Thymus (tissue), 11 donors: ENCODE measurements around the gene PLLP. TPM values are rescaled to one million over a fixed set of nuclear protein-coding genes. Genes with fewer than 3 reads are reported as not detected.

Experiments used
- DNase-seq, 9 donors: peaks; one replicate each; pipeline ENCODE4 v3.0.0-alpha.2; 2013; ENCODE audit warnings: low spot score in 9 of 9, low read depth in 6 of 9, missing footprints in 1 of 9
- H3K27ac ChIP-seq, 2 donors: one replicate each; pipeline ENCODE4 v1.5.1; 2013; ENCODE audit warnings: control low read depth in 1 of 2, low read depth in 1 of 2, low read length in 1 of 2, mild to moderate bottlenecking in 1 of 2, moderate library complexity in 1 of 2
- H3K27me3 ChIP-seq, 2 donors: one replicate each; pipeline ENCODE4 v1.5.1; 2013; ENCODE audit warnings: low read length in 1 of 2; ENCODE audit not compliant: control insufficient read depth in 2 of 2, insufficient read depth in 1 of 2
- H3K36me3 ChIP-seq, 2 donors: one replicate each; pipeline ENCODE4 v1.5.1; 2013; ENCODE audit warnings: low read length in 1 of 2, mild to moderate bottlenecking in 1 of 2, moderate library complexity in 1 of 2; ENCODE audit not compliant: control insufficient read depth in 2 of 2, insufficient read depth in 2 of 2
- H3K4me1 ChIP-seq, 2 donors: one replicate each; pipeline ENCODE4 v1.5.1; 2013; ENCODE audit warnings: low read length in 2 of 2; ENCODE audit not compliant: control insufficient read depth in 2 of 2, insufficient read depth in 2 of 2
- H3K4me3 ChIP-seq, 2 donors: one replicate each; pipeline ENCODE4 v1.5.1; 2013; ENCODE audit warnings: low read length in 2 of 2, control low read depth in 1 of 2, mild to moderate bottlenecking in 1 of 2
- H3K9me3 ChIP-seq, 2 donors: one replicate each; pipeline ENCODE4 v1.5.1; 2013; ENCODE audit warnings: low read length in 1 of 2, mild to moderate bottlenecking in 1 of 2; ENCODE audit not compliant: control insufficient read depth in 2 of 2, insufficient read depth in 1 of 2
- WGBS: extraction: QIAGEN DNeasy Blood & Tissue Kit; methylation state at CpG from one replicate; pipeline ENCODE4 v1.1.7; 2013; 5-methylcytosine and 5-hydroxymethylcytosine counted together
- polyA plus RNA-seq: library from polyadenylated mRNA; stranded (reverse); fragments of 200-250 nt; gene quantifications from one replicate; pipeline ENCODE4 v1.2.3, GENCODE V29; 2013
- total RNA-seq: library from RNA; stranded (reverse); fragments of 120-200 nt; gene quantifications from one replicate; pipeline ENCODE4 v1.2.4, GENCODE V29; 2013
- donor health status: healthy.

Gene PLLP
- total and polyA plus RNA-seq, 2 donors = 1.2 to 4.9 TPM

DNA sequence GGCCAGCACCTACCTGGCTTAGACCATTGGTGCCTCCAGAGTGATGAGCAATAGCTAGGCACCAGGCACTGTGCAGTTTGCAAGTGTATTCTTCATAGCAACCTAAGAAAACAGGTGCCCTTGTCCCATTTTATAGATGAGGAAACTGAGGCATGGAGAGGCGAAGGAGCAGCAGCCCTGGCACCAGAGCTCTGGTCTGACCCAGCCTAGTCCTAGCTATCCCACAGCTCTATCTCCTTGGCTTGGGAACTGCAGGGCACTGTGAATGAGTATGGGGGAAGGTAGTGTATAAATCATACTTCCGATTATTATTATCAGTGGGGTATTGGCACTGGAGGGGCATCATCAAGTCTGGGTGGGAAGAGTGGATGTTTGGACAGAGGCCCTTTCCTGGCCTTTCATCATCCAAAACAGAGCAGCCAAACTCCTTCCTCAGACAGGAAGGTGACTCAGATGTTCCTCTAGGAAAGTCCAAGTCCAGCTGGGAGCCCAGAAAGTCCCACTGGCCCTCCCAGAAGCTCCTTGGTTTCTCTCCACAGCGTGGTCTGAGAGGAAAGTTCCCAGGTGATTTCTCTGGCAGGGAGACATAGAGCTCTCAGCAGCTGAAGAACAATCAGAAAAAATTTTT is 32.0 kb upstream of the PLLP start:
- no peaks in the 10 kb centered on the region for H3K36me3 ChIP-seq
- no peak overlapping the region for H3K27ac ChIP-seq
- H3K9me3 ChIP-seq = no peaks in the 10 kb centered on the region
- 97% methylated on average over 3 of the region's 3 CpGs for WGBS
- H3K4me1 ChIP-seq = peaks cover 0 to 4% of the 10 kb centered on the region in 2 donors
- DNase-seq = no peak
- H3K27me3 ChIP-seq = peaks cover 0 to 2% of the 10 kb centered on the region in 2 donors
- no peak overlapping the region for H3K4me3 ChIP-seq

DNA sequence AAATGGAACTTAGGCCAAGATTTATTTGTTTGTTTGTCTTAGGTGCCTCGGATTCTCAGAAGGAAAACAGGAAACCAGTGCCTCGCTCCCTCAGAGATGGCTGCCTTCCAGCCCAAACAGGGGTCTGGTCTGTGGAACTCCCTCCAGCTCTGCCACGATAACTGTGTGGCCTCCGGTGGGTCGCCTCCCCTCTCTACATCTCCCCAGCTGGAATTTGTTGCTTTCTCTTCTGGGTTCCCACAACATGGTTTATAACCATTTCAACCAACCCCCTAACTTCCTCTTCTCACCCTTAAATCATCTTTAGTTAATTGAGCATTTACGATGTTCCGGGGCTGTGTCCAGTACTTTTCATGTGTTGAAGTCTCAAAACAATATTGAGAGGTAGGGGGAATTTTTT is 30.9 kb upstream of the PLLP start:
- Histone ChIP-seq H3K36me3 (no peaks in the 10 kb centered on the region), H3K9me3 (no peaks in the 10 kb centered on the region), H3K27ac (no peak overlapping the region), H3K4me3 (no peak overlapping the region), H3K27me3 (peaks cover 0 to 2% of the 10 kb centered on the region in 2 donors), H3K4me1 (peaks cover 0 to 4% of the 10 kb centered on the region in 2 donors)
- no peak for DNase-seq
- WGBS = 63% methylated on average over 7 of the region's 7 CpGs

DNA sequence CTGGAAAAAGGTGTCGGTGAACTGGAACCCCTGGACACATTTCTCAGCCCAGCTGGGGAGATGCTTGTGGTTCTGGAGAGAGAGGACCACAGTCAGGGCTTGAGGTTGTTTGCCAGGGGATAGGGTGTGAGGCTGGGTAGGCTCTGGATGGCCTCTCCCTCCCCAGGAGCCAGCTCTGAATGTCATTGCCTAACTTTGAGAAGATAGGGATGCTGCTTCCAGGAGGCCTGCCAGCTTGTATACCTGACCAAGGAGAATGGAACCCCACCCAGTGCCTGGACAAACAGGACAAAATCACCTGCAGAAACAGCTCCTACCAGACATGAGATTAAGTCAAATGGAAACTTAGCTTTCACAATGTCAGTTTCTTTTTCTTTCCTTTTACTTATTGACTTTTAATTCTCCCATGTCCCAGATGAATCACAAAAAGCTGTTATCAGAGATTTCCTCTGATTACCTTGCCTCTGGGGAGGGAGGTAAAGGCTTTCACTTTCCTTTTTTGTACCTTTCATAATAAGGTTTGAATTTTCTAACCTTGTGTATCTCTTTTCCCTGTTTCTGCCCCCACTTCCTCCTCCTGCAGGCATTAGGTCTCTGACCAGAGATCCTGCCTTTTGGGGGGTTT is 29.8 kb upstream of the PLLP start:
- Histone ChIP-seq H3K27me3 (peaks cover 0 to 2% of the 10 kb centered on the region in 2 donors), H3K9me3 (no peaks in the 10 kb centered on the region), H3K4me1 (peaks cover 0 to 4% of the 10 kb centered on the region in 2 donors), H3K4me3 (no peak overlapping the region), H3K36me3 (no peaks in the 10 kb centered on the region), H3K27ac (no peak overlapping the region)
- WGBS = 95% methylated on average over 1 of the region's 1 CpG
- DNase-seq = no peak

DNA sequence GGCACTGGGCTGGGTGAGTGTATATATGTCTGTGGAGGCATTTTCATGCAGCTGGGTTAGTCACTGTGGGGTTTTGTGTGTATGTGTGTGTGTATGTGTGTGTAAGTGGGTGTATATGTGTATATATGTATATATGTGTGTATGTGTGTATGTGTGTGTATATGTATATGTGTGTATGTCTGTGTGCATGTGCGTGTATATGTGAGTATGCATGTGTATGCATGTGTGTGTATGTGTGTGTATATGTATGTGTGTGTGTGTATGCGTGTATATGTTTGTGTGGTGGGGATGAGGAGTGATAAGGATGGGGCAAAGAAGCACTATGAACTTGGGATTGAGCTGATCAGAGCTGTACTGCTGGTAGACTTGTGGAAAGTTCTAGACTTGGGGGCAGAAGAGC is 29.0 kb upstream of the PLLP start:
- no peaks in the 10 kb centered on the region for H3K9me3 ChIP-seq
- no peaks in the 10 kb centered on the region for H3K36me3 ChIP-seq
- WGBS = 100% methylated on average over 2 of the region's 2 CpGs
- DNase-seq = no peak
- peaks cover 0 to 2% of the 10 kb centered on the region in 2 donors for H3K27me3 ChIP-seq
- peaks cover 0 to 4% of the 10 kb centered on the region in 2 donors for H3K4me1 ChIP-seq
- no peak overlapping the region for H3K27ac ChIP-seq
- H3K4me3 ChIP-seq = no peak overlapping the region

DNA sequence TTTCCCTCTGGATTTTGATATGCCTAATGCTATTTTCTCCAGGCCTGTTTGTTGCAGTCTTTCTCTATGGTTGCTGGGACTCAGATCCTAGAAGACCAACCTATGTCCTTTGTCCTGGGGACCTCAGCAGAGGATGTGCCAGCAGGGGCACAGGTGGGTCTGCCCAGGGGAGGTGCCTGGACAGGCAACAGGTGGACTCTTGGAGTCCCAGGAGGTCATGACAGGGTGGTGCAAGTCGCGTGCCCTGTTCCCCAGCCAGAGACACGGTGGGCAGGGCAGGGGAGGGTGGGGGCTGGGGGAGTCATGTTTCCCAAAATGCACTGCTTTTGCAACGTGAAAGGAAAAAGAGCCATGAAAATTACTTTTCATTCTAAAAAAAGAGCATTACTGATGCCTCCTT is 26.3 kb upstream of the PLLP start:
- Histone ChIP-seq H3K27me3 (peaks cover 0 to 13% of the 10 kb centered on the region in 2 donors), H3K9me3 (no peaks in the 10 kb centered on the region), H3K36me3 (no peaks in the 10 kb centered on the region), H3K27ac (no peak overlapping the region), H3K4me1 (peaks cover 0 to 4% of the 10 kb centered on the region in 2 donors), H3K4me3 (no peak overlapping the region)
- WGBS = 81% methylated on average over 4 of the region's 4 CpGs
- DNase-seq = no peak

DNA sequence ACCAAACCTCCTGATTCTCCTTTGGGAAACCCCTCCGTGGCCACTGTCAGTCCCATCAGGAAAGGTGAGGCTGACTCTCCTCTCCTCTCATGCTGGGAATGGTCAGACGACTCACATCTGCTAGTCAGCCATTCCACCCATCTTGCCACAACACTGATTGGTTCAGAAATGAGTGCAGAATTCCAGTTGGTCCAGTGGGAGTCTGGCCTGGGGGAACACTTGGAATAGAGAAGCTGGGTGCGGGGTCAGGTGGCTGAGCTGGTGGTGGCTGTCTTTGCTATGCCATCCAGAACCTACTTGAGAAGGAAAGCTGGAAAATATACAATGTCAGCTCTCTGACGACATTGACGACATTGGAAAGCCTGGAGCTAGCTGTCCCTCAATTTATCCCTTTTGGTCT is 23.6 kb upstream of the PLLP start:
- H3K27ac ChIP-seq = no peak overlapping the region
- peaks cover 0 to 14% of the 10 kb centered on the region in 2 donors for H3K27me3 ChIP-seq
- WGBS = 92% methylated on average over 5 of the region's 5 CpGs
- H3K36me3 ChIP-seq = no peaks in the 10 kb centered on the region
- no peak overlapping the region for H3K4me3 ChIP-seq
- DNase-seq = no peak
- H3K4me1 ChIP-seq = peaks cover 0 to 16% of the 10 kb centered on the region in 2 donors
- peaks cover 0 to 3% of the 10 kb centered on the region in 2 donors for H3K9me3 ChIP-seq

DNA sequence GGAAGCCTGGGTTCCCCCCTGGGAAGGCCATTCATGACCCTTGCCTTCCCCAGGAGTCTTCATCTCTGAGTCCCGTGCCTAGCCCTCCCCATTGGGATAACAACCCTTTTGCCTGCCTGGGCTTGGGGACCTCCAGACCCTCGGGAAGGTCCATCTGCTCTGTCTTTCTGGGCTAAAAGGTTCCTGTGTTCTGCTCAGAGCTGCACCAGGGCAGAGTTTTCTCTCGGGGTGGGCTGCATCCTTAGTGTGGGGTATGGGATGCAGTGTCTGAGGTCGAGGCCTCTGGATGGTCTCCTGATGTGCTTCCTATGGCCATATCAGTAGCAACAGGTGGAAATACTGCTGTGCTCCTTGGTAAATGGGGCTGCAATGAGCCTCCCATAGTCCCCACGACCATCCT is 22.9 kb upstream of the PLLP start:
- Histone ChIP-seq H3K4me1 (peaks cover 0 to 23% of the 10 kb centered on the region in 2 donors), H3K36me3 (no peaks in the 10 kb centered on the region), H3K27ac (no peak overlapping the region), H3K27me3 (peaks cover 0 to 13% of the 10 kb centered on the region in 2 donors), H3K4me3 (no peak overlapping the region), H3K9me3 (peaks cover 0 to 6% of the 10 kb centered on the region in 2 donors)
- no peak for DNase-seq
- 94% methylated on average over 5 of the region's 5 CpGs for WGBS

DNA sequence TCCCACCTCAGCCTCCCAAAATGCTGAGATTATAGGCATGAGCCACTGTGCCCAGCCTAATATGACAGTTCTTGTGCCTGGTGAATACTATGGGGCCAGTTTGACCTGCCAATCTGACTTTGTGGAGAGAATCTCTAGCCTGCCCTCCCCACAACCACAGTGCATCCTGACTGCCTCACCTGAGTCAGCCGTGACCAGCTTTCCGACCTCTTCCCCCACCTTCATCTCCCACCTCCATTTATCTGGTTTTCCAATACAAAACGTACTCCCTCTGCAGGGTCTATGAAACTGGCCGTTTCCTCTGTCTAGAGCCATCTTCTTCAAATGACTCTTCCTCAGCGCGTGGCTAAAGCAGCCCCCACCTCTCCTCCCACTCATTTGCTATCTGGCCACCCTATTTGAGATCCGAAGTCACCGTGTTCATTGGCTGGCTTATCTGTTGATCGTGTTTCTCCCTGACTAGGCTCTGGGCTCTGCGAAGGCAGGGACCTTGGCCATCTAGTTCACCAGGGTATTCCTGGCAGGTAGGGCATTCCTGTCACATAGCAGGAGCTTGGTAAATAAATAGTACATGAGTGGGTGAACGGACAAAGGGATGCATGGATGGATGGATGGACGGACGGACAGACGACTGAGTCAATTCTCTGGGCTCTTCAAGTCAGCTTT is 22.3 kb upstream of the PLLP start:
- peaks cover 0 to 13% of the 10 kb centered on the region in 2 donors for H3K27me3 ChIP-seq
- no peak for DNase-seq
- H3K9me3 ChIP-seq = peaks cover 0 to 6% of the 10 kb centered on the region in 2 donors
- WGBS = 94% methylated on average over 14 of the region's 14 CpGs
- no peak overlapping the region for H3K27ac ChIP-seq
- no peaks in the 10 kb centered on the region for H3K36me3 ChIP-seq
- H3K4me3 ChIP-seq = no peak overlapping the region
- peaks cover 0 to 24% of the 10 kb centered on the region in 2 donors for H3K4me1 ChIP-seq

DNA sequence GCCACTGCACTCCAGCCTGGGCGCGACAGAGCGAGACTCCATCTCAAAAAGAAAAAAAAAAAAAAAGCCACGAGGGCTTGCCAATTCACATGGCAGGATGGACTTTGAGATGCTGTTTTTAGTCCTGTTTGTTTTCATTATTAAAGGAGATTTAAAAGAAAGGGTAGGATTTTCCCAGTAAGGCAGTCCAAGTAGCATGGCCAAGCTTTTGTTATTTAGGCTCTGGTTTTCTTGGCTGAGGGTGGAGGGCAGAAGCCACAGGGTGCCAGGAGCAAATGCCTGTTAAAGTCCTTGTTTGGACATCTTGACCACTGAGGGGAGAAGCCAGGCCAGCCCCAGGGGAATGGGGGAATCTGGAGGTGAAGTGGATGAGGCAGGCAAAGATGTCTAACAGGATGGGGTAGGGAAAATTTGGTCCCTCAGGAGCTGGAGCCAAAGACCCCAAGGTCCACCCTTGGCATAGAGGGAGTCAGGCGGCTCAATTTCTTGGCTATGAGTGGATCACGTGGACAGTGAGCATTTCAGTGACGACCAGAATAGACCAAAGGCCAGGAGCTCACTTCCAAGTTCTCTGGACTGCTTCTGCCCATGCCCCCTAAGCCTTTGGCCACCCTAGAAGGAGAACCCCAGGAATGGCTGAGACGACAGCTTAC is 20.8 kb upstream of the PLLP start:
- Histone ChIP-seq H3K36me3 (no peaks in the 10 kb centered on the region), H3K4me3 (no peak overlapping the region), H3K4me1 (peaks cover 0 to 36% of the 10 kb centered on the region in 2 donors), H3K9me3 (peaks cover 0 to 6% of the 10 kb centered on the region in 2 donors), H3K27me3 (peaks cover 0 to 13% of the 10 kb centered on the region in 2 donors), H3K27ac (no peak overlapping the region)
- WGBS = 95% methylated on average over 8 of the region's 8 CpGs
- no peak for DNase-seq
